PC-9 (cell line): ENCODE measurements around the gene RFTN1.

ENCODE experiments used
- EZH2 ChIP-seq: fragments of 200-600 bp; sonication (generic); IDR thresholded peaks from 2 replicates; pipeline ENCODE4 v1.8.0; 2017; ENCODE audit warnings: antibody characterized with exemption, low read depth
- TF ChIP-seq, protein P1 (sequence below): fragments of 200-600 bp; sonication (generic); conservative IDR thresholded peaks from 2 replicates; pipeline ENCODE4 v1.6.1; 2017; ENCODE audit warnings: mixed run types, antibody characterized with exemption, mild to moderate bottlenecking, moderate library complexity

- TF ChIP-seq, protein P1, sequence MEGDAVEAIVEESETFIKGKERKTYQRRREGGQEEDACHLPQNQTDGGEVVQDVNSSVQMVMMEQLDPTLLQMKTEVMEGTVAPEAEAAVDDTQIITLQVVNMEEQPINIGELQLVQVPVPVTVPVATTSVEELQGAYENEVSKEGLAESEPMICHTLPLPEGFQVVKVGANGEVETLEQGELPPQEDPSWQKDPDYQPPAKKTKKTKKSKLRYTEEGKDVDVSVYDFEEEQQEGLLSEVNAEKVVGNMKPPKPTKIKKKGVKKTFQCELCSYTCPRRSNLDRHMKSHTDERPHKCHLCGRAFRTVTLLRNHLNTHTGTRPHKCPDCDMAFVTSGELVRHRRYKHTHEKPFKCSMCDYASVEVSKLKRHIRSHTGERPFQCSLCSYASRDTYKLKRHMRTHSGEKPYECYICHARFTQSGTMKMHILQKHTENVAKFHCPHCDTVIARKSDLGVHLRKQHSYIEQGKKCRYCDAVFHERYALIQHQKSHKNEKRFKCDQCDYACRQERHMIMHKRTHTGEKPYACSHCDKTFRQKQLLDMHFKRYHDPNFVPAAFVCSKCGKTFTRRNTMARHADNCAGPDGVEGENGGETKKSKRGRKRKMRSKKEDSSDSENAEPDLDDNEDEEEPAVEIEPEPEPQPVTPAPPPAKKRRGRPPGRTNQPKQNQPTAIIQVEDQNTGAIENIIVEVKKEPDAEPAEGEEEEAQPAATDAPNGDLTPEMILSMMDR = no peak
- TF ChIP-seq EZH2 = no peak
Measured at GRCh38 chr3:16467393-16467792, 46.1 kb downstream of the RFTN1 start.
